ENCODE measurements around the gene CCL5.

- TF ChIP-seq EZH2 (IDR thresholded peaks at IDR 0.05; ENCODE audit: borderline replicate concordance, low read length) (no peak), CTCF (conservative IDR thresholded peaks at IDR 0.05 in 1 of 2, IDR thresholded peaks at IDR 0.05 in 1 of 2; ENCODE audit: extremely low read depth in 1 of 2, insufficient read depth in 1 of 2, low read depth in 1 of 2, low read length in 2 of 2) (no peak)
Measured at GRCh38 chr17:35841505-35841904, 38.7 kb downstream of the CCL5 start.

Measured in mammary epithelial cell (primary cell).